Measurements from ENCODE around the gene CCNDBP1. TPM values are rescaled to one million over a fixed set of nuclear protein-coding genes. Genes with fewer than 3 reads are reported as not detected.
"Not testable (repeated sequence)": the region's sequence is repeated elsewhere in the genome, so short reads cannot be mapped to it uniquely, and the experiment has no call there.

CCNDBP1 gene
- total RNA-seq, 1 experiment from 2014 or later, result 34.1 TPM

GRCh38 chr15:43198556-43198955 is 13.4 kb downstream of the CCNDBP1 start:
- not testable (repeated sequence) for DNase-seq
- H3K36me3 Mint-ChIP-seq (ENCODE audit: insufficient read depth in 1 of 3, low read depth in 3 of 3), result peaks cover 4 to 37% (median 17%) of the 10 kb centered on the region in 3 experiments; a peak in 6 of 7 replicates

More at GRCh38 chr15:43198556-43198955, 13.4 kb downstream of the CCNDBP1 start:
- H3K4me3 Mint-ChIP-seq; H3K4ac ChIP-seq (ENCODE audit: low read depth, low read length); H3K79me2 ChIP-seq (ENCODE audit: insufficient read depth, low read length); H2BK120ac ChIP-seq (ENCODE audit: low read depth, low read length, poor library complexity, severe bottlenecking); H2AK5ac ChIP-seq (ENCODE audit: insufficient read length, low read length); H3K27me3 Mint-ChIP-seq (ENCODE audit: low read depth); H2BK15ac ChIP-seq (ENCODE audit: low read depth, low read length); H4K91ac ChIP-seq (ENCODE audit: insufficient read length, low read depth, low read length); H4K5ac ChIP-seq (ENCODE audit: insufficient read length, low read depth, low read length); H3K4me1 Mint-ChIP-seq; H3K18ac ChIP-seq (ENCODE audit: insufficient read length, low read depth, low read length); H3K4me1 ChIP-seq (ENCODE audit: insufficient read depth, low read length); H2AFZ ChIP-seq (ENCODE audit: low read length); H2BK20ac ChIP-seq (ENCODE audit: low read depth, low read length, poor library complexity, severe bottlenecking); H3K4me2 ChIP-seq (ENCODE audit: insufficient read depth, insufficient read length, low read length); H3T11ph ChIP-seq (ENCODE audit: low read length); H3K79me1 ChIP-seq (ENCODE audit: insufficient read depth, low read depth, low read length, poor library complexity, severe bottlenecking); H3K9me3 ChIP-seq (ENCODE audit: control insufficient read depth, low read depth, low read length); H3K56ac ChIP-seq (ENCODE audit: insufficient read length, low read depth, low read length); H2BK5ac ChIP-seq (ENCODE audit: insufficient read length, low read length); H3K14ac ChIP-seq (ENCODE audit: insufficient read depth, low read length); H3K9ac ChIP-seq (ENCODE audit: extremely low read depth, insufficient read length, low read length); H2BK12ac ChIP-seq (ENCODE audit: insufficient read length, low read depth, low read length); H3K27ac Mint-ChIP-seq; H4K20me1 ChIP-seq (ENCODE audit: control insufficient read depth, insufficient read depth, insufficient read length); H3K23me2 ChIP-seq (ENCODE audit: insufficient read length, low read depth, low read length, poor library complexity, severe bottlenecking); H4K8ac ChIP-seq (replicated peaks; ENCODE audit: insufficient read length, low read depth, low read length); H3K27ac ChIP-seq (ENCODE audit: insufficient read length, low read depth, low read length); H3K27me3 ChIP-seq (ENCODE audit: insufficient read depth, low read length); H3K23ac ChIP-seq (ENCODE audit: insufficient read length, low read depth, low read length): not testable (repeated sequence)
- H3K9me3 Mint-ChIP-seq, result peaks cover 7 to 12% of the 10 kb centered on the region in 2 experiments; a peak in 4 of 5 replicates
- no CpG with 5 or more reads among the region's 4 CpGs for WGBS (ENCODE audit: extremely low coverage, insufficient read length, low lambda C conversion rate)
